Cortex of kidney (tissue), 1 donor: ENCODE data around the gene DEAF1.
"Not testable (repeated sequence)": the region's sequence is repeated elsewhere in the genome, so short reads cannot be mapped to it uniquely, and the experiment has no call there.

Experiments
- DNase-seq: peaks from one replicate; lab custom pipeline; 2025; lab: John Stamatoyannopoulos, UW

DEAF1 gene

GRCh38 chr11:679271-680207, 15.5 kb downstream of the DEAF1 start:
- no peak for DNase-seq

- no peak for DNase-seq
These were observed 16.7 kb downstream of the DEAF1 start for GRCh38 chr11:678297-678696.

- DNase-seq, result no peak
These were observed 20.6 kb downstream of the DEAF1 start for GRCh38 chr11:674406-674805.

GRCh38 chr11:673866-674265, 21.2 kb downstream of the DEAF1 start:
- DNase-seq, result no peak

- no peak for DNase-seq
These were observed 29.2 kb downstream of the DEAF1 start for GRCh38 chr11:665704-666281.

- no peak for DNase-seq
These were observed 29.8 kb downstream of the DEAF1 start for GRCh38 chr11:665062-665703.

GRCh38 chr11:662689-663274, 32.2 kb downstream of the DEAF1 start:
- no peak for DNase-seq

GRCh38 chr11:660681-661444, 34.2 kb downstream of the DEAF1 start:
- no peak for DNase-seq

- no peak for DNase-seq
These were observed 34.7 kb downstream of the DEAF1 start for GRCh38 chr11:660281-660680.

GRCh38 chr11:659532-660085, 35.4 kb downstream of the DEAF1 start:
- no peak for DNase-seq

GRCh38 chr11:657691-658126, 37.3 kb downstream of the DEAF1 start:
- no peak for DNase-seq

GRCh38 chr11:656866-657265, 38.2 kb downstream of the DEAF1 start:
- DNase-seq, result no peak

GRCh38 chr11:656426-656825, 38.6 kb downstream of the DEAF1 start:
- DNase-seq, result no peak

- DNase-seq, result no peak
These were observed 39.8 kb downstream of the DEAF1 start for GRCh38 chr11:655036-655726.

- not testable (repeated sequence) for DNase-seq
These were observed 40.6 kb downstream of the DEAF1 start for GRCh38 chr11:654444-654843.

GRCh38 chr11:653837-654236, 41.2 kb downstream of the DEAF1 start:
- DNase-seq, result no peak

- DNase-seq, result not testable (repeated sequence)
These were observed 41.9 kb downstream of the DEAF1 start for GRCh38 chr11:653136-653535.

- DNase-seq, result no peak
These were observed 44.5 kb downstream of the DEAF1 start for GRCh38 chr11:650482-650881.

GRCh38 chr11:647672-648158, 47.3 kb downstream of the DEAF1 start:
- not testable (repeated sequence) for DNase-seq

- DNase-seq, result no peak
These were observed 48.8 kb downstream of the DEAF1 start for GRCh38 chr11:646214-646613.

- no peak for DNase-seq
These were observed 49.5 kb downstream of the DEAF1 start for GRCh38 chr11:645536-645935.
